HCT116 (cell line): ENCODE data around the gene KLRD1.

Source experiments
- EZH2 ChIP-seq: fragments of 200-600 bp; sonication (generic); IDR thresholded peaks from 2 replicates; pipeline ENCODE4 v1.6.1; 2017; ENCODE audit warnings: antibody characterized with exemption, mixed run types
- TF ChIP-seq, protein P1 (sequence below), 3 experiments: fragments of 200-600 bp in 1 of 3; sonication (generic) in 1 of 3; IDR thresholded peaks in 2 of 3; conservative IDR thresholded peaks in 1 of 3; 2 replicates each; pipeline ENCODE4 v1.5.1; 2012 to 2017; ENCODE audit warnings: low read depth in 2 of 3, low read length in 2 of 3, antibody characterized with exemption in 1 of 3, borderline replicate concordance in 1 of 3, control low read depth in 1 of 3, mild to moderate bottlenecking in 1 of 3, mixed read lengths in 1 of 3, mixed run types in 1 of 3, moderate library complexity in 1 of 3; ENCODE audit not compliant: insufficient read depth in 1 of 3

DNA sequence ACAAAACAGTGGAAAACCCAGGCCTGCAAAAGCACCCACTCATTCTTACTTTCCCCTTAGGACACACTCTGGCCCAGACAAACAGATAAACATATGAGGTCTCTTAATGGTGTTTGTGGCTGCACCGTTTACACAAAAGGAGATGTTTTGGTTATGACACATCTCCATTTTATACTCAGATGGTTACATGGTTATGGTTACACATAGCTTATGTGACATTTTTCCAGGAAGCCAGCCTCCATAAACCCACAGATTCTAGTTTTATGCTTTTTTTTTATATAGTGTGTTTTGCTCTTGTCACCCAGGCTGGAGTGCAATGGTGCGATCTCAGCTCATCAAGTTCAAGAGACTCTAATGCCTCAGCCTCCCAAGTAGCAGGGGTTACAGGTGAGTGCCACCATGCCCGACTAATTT is 3.5 kb upstream of the KLRD1 start:
- TF ChIP-seq EZH2 = no peak
- TF ChIP-seq, protein P1, sequence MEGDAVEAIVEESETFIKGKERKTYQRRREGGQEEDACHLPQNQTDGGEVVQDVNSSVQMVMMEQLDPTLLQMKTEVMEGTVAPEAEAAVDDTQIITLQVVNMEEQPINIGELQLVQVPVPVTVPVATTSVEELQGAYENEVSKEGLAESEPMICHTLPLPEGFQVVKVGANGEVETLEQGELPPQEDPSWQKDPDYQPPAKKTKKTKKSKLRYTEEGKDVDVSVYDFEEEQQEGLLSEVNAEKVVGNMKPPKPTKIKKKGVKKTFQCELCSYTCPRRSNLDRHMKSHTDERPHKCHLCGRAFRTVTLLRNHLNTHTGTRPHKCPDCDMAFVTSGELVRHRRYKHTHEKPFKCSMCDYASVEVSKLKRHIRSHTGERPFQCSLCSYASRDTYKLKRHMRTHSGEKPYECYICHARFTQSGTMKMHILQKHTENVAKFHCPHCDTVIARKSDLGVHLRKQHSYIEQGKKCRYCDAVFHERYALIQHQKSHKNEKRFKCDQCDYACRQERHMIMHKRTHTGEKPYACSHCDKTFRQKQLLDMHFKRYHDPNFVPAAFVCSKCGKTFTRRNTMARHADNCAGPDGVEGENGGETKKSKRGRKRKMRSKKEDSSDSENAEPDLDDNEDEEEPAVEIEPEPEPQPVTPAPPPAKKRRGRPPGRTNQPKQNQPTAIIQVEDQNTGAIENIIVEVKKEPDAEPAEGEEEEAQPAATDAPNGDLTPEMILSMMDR (IDR thresholded peaks at IDR 0.05 in 2 of 3, conservative IDR thresholded peaks at IDR 0.05 in 1 of 3; ENCODE audit: borderline replicate concordance in 1 of 3, insufficient read depth in 1 of 3, low read depth in 2 of 3, low read length in 2 of 3) = no peak
